HG03060 (cell line): ENCODE data around the gene MBD5.

ENCODE experiments used
- ATAC-seq: cut with Tn5 transposase; IDR thresholded peaks from one replicate; pipeline ENCODE4 v1.9.1; 2021; ENCODE audit warnings: low read depth, moderate number of reproducible peaks; ENCODE audit not compliant: unreplicated experiment

The MBD5 gene

GRCh38 chr2:148565272-148565894, 544.5 kb downstream of the MBD5 start:
- ATAC-seq: no peak
